ENCODE results near the gene CCDC78. TPM values are rescaled to one million over a fixed set of nuclear protein-coding genes. Genes with fewer than 3 reads are reported as not detected.

Gene CCDC78
- total and polyA plus RNA-seq, 2 of the 4 experiments (the other 2 are of a cell fraction): 0.54 to 4.6 TPM

- BruUV-seq (replicated peaks): no TSS peak
- peak overlapping the region; percentile 99 for H3K14ac ChIP-seq (replicated peaks; ENCODE audit: low read depth, low read length)
- peak overlapping the region; percentile 96 to 100 for H4K8ac ChIP-seq (ENCODE audit: low read depth in 2 of 2, low read length in 2 of 2)
- peaks cover 2% of the 10 kb centered on the region; the same call in 1 of the 2 replicates for H3K9me1 ChIP-seq (ENCODE audit: insufficient read depth, low read length)
- WGBS, 2 experiments (ENCODE audit: extremely low coverage in 2 of 2, insufficient read length in 1 of 2): 0% methylated on average over 35 of the region's 61 CpGs; no CpG with 5 or more reads in 1 of the 2 experiments
- DNase-seq: no peak
- H2AK5ac ChIP-seq (ENCODE audit: low read depth, low read length): peak overlapping the region; percentile 100
- H3K23ac ChIP-seq (ENCODE audit: low read depth, low read length): peak overlapping the region; percentile 99
- no peaks in the 10 kb centered on the region for H3K9me3 ChIP-seq (ENCODE audit: control insufficient read depth, insufficient read depth, low read length)
- ATAC-seq (ENCODE audit: low read depth): peak; percentile 4
- dilution Hi-C loops (cut with HindIII; ENCODE audit: low sequenced_read_pairs, unreplicated experiment): no loop called here
- peak overlapping the region; percentile 98 for H3K4ac ChIP-seq (ENCODE audit: low read depth, low read length)
- peak overlapping the region; percentile 62 for H4K5ac ChIP-seq (ENCODE audit: low read depth, low read length)
- peak overlapping the region; percentile 62 for H3K4me3 ChIP-seq (ENCODE audit: insufficient read depth, low read depth, low read length)
- ChIA-PET POLR2A (ENCODE audit: unreplicated experiment) (no interaction called here), CTCF (no interaction called here)
- peak overlapping the region; percentile 98 for H3K4me2 ChIP-seq (ENCODE audit: low read depth, low read length)
- H3K9ac ChIP-seq (ENCODE audit: low read depth, low read length): peak overlapping the region; percentile 90
- H2BK120ac ChIP-seq (ENCODE audit: low read depth, low read length): peak overlapping the region; percentile 60
- H3K18ac ChIP-seq (ENCODE audit: low read depth, low read length): peak overlapping the region; percentile 50; the same call in 1 of the 2 replicates
- H3K4me1 ChIP-seq (ENCODE audit: control insufficient read depth, insufficient read depth, low read length): peaks cover 6% of the 10 kb centered on the region
- H2BK20ac ChIP-seq (ENCODE audit: low read depth, low read length): no peak overlapping the region
- peak overlapping the region; percentile 80; the same call in 1 of the 3 replicates for H2BK15ac ChIP-seq (ENCODE audit: low read depth, low read length)
- peak overlapping the region; percentile 76; the same call in 1 of the 2 replicates for H3K27ac ChIP-seq (ENCODE audit: insufficient read depth, low read length)
- TF ChIP-seq ELK1 (IDR thresholded peaks at IDR 0.05; ENCODE audit: borderline replicate concordance, low read depth, low read length) (no peak), USF2 (IDR thresholded peaks at IDR 0.05; ENCODE audit: low read depth, low read length) (peak; percentile 16; the same call in 1 of the 2 replicates), FOS (IDR thresholded peaks at IDR 0.05; ENCODE audit: low read depth, low read length) (no peak), POLR2A (IDR thresholded peaks at IDR 0.05; ENCODE audit: low read depth, low read length) (peak; percentile 20; the same call in 1 of the 2 replicates)
- peak overlapping the region; percentile 99 for H2AK9ac ChIP-seq (replicated peaks; ENCODE audit: low read depth, low read length, poor library complexity)
- H4K91ac ChIP-seq (ENCODE audit: insufficient read depth, low read depth, low read length): peak overlapping the region; percentile 96
- H3K79me1 ChIP-seq (ENCODE audit: low read depth in 1 of 2, low read length in 2 of 2): peaks cover 0 to 5% of the 10 kb centered on the region in 2 experiments; a peak in 1 of 4 replicates
- no peak overlapping the region for H3K56ac ChIP-seq (ENCODE audit: extremely low read depth, insufficient read depth, low read length)
- H3K27me3 ChIP-seq (ENCODE audit: control insufficient read depth, insufficient read depth, low read length): no peaks in the 10 kb centered on the region
- H2AFZ ChIP-seq (replicated peaks; ENCODE audit: low read length, poor library complexity): peak overlapping the region; percentile 93
- in situ Hi-C loops (cut with MboI; ENCODE audit: low sequenced_read_pairs): no loop called here
- peaks cover 9% of the 10 kb centered on the region; the same call in 1 of the 2 replicates for H3K36me3 ChIP-seq (ENCODE audit: control insufficient read depth, insufficient read depth, low read length)
- H2BK5ac ChIP-seq (ENCODE audit: low read depth, low read length, poor library complexity, severe bottlenecking): no peak overlapping the region
- intact Hi-C loops (cut with micrococcal nuclease): loop anchor here (5.0 kb wide), 1 partner anchor 60 kb away; the partner anchor contains the start of genes CHTF18 and RPUSD1
- peaks cover 4% of the 10 kb centered on the region for H4K20me1 ChIP-seq (ENCODE audit: insufficient read depth, low read length)
These were observed 1.2 kb upstream of the CCDC78 start for GRCh38 chr16:727291-727977.

Measured in IMR-90 (cell line).